T-helper 1 cell (primary cell): ENCODE data around the gene MED7.
A peak's percentile ranks its signal among the peaks of the same experiment; 100 is the strongest.
"Not testable (repeated sequence)": the region's sequence is repeated elsewhere in the genome, so short reads cannot be mapped to it uniquely, and the experiment has no call there.

Source experiments
- DNase-seq, 5 donors: peaks; one replicate each; pipeline ENCODE4 v3.0.0-alpha.2; 2012 to 2020
- total RNA-seq, 4 donors: gene quantifications; one replicate each; lab custom pipeline; 2026; lab: John Stamatoyannopoulos, UW

MED7 gene
- total RNA-seq, result 12.3 to 20.0 (median 12.8) reads per million in 4 donors

DNA sequence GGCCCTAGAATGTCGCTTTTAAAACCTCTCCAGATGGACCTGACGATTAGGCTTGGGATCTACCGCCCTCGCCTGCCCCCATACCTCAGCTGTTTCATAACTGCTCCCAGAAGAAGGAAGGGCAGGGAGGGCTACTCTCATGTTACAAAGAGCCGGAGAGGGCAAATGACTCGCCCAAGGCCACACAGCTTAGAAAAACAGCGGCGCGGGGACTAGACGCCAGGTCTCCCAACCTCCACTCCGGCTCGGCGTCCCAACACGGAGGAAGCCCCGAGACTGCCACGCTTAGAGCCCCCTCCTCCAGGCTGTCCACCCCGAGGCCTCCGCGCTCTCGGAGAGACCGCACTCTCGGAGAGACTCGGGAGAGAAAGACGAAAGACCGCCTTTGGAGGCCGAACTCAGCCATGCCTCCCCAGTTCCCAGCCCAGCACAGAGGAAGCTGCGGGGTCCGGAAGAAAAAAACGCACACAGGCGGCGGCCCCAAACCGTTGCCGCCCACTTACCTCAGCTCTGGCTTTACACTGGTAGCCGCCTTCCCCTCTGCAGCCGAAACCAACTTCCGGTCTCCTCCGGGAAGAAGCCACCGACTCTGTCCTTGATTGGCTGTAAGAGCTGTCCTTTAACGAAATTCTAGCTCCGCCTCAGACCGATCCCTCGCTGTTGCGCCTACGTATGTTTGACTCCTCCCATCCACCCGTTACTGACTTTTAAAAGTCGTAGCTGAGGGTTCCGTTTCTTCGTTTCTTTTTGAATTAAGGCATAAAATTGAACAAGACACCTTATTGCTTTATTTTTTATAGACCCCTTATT lies at the start of gene MED7:
Gene MED7, minus strand, starts transcription at position 549 of the 810 bp plus-strand sequence. CDS start 3,434 bp downstream, outside the sequence.
- DNase-seq, result peak; percentile 86 to 99 (median 93)

DNA sequence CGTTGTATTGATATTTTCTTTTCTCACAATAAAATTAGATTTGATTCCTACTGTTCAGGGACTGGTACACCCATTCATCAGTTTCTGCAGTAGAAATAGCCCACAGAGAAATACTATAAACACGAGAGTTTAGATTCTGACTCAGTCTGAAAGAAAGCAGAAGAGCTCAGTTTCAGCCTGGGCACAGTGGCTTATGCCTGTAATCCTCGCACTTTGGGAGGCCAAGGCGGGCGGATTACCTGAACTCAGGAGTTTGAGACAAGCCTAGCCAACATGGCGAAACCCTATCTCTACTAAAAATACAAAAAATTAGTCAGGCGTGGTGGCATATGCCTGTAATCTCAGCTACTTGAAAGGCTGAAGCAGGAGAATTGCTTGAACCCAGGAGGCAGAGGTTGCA lies 46.6 kb upstream of the MED7 start:
- DNase-seq, result peak in 1 of 5 donors; percentile 61

GRCh38 chr5:157188270-157188669 lies 45.6 kb upstream of the MED7 start:
- no peak for DNase-seq

DNA sequence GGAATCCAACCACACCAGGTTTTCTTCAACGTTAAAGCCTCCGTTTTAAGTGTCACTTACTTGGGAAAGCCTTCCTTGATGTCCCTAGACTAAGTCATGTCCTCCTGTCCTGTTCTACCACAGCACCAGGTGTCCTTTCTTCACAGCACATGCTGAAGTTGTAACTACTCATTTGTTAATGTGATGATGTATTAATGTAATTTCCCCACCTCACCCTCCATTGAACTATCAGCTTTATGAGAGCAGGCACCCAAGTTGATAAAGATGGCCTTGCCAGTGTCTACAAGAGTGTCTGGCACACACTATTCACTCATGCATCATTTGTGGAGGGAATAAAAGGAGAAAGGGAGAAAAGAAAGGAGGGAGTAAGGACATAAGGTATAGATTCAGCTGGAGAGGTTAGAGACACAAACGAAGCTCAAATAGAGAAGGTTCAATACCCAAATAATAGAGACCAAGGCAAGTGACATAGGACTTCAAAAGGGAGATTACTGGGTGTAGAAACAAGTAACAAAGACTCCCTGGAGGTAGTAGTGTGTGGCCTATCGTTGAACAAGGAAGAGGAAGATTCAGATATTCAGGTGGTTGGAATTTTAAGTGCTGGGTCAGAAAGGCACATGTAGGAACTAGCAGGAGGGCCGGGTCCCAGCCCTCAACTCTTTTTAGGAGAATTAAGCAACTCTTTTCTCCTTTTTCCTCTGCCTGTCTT lies 44.5 kb upstream of the MED7 start:
- no peak for DNase-seq

DNA sequence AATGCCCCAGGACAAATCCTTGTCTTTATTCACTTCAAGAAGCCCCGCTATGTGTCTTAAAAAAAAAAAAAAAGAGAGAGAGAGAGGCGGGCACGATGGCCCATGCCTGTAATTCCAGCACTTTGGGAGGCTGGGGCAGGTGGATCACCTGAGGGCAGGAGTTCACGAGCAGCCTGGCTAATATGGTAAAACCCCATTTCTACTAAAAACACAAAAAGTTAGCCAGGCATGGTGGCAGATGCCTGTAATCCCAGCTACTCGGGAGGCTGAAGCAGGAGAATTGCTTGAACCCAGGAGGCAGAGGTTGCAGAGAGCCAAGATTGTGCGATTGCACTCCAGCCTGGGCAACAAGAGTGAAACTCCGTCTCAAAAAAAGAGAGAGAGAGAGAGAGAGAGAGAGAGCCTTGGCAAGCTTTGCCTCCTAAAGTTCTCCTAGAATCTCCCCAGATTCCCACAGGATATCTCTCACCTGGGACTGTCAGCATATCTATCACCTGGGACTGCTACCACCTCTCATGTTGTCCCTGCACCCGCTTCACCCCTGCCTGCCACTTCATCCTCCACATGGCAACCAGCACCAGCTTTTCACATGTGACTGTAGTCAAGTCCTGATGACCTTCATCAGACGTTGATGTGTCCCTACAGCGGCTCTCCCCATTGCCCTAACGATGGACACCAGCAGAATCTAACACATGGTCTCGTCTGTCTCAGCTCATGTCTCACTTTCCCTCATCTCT lies 43.8 kb upstream of the MED7 start:
- no peak for DNase-seq

DNA sequence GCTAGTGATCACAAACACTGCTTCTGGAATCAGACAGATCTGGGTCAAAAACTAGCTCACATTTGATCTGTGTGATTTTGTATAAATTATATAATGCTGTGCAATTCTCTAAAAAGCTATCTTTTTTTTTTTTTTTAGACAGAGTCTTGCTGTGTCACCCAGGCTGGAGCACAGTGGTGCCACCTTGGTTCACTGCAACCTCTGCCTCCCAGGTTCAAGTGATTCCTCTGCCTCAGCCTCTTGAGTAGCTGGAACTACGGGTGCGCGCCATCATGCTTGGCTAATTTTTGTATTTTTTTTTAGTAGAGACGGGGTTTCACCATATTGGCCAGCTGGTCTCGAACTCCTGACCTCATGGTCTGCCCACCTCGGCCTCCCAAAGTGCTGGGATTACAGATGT lies 42.5 kb upstream of the MED7 start:
- not testable (repeated sequence) for DNase-seq

GRCh38 chr5:157184117-157184670 lies 41.5 kb upstream of the MED7 start:
- no peak for DNase-seq

DNA sequence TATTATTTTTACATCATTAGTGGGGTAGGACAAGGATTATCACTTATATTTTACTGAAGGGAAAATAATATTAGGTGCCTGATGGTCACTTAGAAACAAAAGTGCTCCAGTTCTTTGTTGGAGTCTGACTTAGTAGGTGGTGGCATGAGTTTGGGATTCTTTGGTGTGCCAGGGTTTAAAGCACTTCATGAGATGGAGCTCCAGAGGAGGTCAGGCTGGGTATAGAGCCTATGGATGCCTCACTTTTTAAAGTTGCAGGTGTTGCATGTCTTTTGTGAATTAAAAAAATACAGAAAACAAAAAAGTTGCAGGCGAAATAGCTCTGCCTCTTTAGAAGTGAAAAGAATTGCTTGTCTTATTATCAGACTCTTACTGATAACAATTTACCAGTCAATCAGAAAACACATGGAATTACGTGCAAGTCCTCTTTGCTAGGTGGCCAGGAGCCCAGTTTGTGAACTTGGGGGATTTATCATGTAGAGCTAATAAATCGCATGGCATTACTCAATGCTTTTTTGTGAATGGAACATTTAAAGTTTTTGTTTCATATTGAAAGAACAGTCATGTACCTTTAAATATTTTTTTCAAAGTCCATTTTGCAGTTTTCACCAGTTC lies 39.6 kb upstream of the MED7 start:
- no peak for DNase-seq

DNA sequence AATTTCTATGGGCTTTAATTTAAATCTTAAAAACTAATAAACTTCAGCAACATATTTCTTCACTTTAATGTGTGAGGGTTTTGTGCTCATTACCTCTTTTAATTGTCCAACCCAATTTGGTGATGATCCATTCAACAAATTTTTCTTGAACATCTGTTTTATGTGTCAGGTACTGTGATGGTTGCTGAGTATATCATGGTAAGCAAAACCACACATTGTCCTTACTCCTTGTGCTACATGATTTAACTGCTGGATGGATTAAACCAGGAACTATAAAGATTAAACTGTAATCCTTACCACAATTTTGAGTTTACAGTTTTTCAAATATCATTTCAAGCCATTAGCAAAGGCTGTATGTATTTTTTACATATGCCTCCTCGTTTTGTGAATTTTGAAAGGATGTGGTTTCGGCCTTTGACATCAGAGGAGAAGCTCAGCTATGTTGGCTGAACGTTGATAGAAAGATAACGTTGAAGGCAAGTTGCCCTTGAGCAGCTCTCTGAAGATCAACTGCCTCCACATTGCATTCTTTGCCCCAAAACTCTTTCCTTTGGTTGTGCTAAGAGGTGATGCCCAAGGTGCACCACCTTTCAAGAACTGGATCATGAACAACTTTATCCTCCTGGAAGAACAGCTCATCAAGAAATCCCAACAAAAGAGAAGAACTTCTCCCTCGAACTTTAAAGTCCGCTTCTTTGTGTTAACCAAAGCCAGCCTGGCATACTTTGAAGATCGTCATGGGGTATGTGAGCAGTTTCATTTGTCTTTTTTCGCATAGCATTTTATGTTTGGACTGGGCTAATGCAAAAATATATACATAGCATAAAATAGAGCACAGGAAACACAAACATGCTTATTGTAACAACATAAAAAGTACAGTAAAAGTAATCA lies 38.0 kb upstream of the MED7 start, which contains the start of gene ITK:
Gene ITK, plus strand, starts transcription at position 467 of the 891 bp plus-strand sequence. Its CDS starts 138 bp downstream, at position 605.
- peak in 3 of 5 donors; percentile 28 to 91 (median 37) for DNase-seq

DNA sequence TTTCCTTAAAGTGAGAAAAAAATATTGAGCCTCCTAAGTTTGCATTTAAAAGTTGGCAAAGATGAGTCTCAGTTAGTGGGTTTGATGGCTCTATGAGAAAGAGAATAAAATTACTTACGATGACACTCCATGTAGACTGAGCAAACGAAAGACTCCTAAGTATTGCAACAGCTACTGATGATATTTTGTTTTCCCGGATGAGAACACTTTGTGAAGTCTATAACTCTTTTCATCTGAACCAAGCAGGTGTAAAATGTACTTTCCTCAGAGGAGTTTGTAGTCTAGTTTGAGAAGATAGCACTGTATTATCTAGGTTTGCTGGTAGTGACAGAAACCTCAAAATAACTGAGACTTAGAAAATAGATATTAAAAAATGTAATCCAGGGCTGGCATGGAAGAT lies 36.3 kb upstream of the MED7 start:
- DNase-seq, result peak in 1 of 5 donors; percentile 77

DNA sequence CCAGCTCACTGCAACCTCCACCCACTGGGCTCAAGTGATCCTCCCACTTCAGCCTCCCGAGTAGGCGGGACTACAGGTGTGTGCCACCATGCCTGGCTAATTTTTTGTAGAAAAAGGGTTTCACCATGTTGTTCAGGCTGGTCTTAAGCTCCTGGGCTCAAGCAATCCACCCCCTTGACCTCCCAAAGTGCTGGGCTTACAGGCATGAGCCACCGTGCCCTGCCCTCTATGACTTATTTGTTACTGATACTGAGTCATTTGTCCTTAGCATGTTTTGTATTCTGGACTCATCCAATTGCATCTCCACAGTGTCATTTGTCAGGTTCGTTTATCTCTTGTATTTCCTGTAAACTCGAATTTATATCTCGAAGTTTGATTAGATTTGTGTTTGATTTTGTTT lies 35.3 kb upstream of the MED7 start:
- DNase-seq, result peak in 1 of 5 donors; percentile 63

DNA sequence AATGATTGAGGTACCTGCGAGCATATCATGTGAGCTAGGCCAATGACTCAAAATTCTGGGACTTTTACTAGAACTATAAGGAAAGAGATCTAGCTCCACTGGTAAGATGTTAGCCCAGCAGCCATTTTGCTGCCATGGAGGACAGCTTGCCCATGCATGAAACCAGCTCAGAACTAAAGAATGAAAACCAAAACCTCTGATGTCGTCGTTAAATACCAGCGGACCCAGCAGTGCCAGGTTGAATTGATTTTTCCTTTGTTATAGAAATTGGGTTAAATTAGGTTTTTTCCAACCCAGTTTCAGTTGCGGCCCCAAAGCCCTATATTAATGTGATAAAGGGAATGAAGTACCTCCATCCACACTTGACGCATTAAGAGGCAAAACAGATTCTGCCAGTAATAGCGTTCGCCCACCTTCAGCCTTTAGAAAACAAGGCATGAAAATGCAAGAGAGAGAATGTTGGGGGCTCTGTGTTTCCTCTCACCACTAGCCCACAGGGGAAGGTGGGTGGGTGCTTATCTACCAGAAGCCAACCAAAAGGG lies 32.5 kb upstream of the MED7 start:
- DNase-seq, result no peak

- DNase-seq, result peak; percentile 50 to 92 (median 64)
Observed at GRCh38 chr5:157172403-157172802, 29.7 kb upstream of the MED7 start.

DNA sequence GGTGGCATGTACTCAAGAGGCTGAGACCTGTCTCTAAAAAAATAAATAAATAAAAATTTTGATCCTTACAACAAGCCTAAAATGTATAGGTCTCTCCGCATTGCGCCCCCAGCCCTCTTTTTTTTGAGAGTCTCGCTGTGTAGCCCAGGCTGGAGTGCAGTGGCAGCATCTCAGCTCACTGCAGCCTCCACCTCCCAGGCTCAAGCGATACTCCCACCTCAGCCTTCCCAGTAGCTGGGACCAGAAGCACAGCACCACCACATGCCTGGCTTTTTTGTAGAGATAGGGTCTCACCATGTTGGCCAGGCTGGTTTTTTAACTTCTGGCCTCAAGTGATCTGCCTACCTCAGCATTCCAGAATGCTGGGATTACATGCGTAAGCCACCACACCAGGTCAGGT lies 25.6 kb upstream of the MED7 start:
- DNase-seq, result no peak

GRCh38 chr5:157167214-157167621 lies 24.6 kb upstream of the MED7 start:
- peak in 1 of 5 donors; percentile 60 for DNase-seq

- DNase-seq, result no peak
Observed at GRCh38 chr5:157166214-157167213, 23.8 kb upstream of the MED7 start, which contains the start of gene GARIN3. Gene GARIN3 (minus strand): TSS chr5:157166264. CDS start chr5:157166168, 96 bp downstream.

DNA sequence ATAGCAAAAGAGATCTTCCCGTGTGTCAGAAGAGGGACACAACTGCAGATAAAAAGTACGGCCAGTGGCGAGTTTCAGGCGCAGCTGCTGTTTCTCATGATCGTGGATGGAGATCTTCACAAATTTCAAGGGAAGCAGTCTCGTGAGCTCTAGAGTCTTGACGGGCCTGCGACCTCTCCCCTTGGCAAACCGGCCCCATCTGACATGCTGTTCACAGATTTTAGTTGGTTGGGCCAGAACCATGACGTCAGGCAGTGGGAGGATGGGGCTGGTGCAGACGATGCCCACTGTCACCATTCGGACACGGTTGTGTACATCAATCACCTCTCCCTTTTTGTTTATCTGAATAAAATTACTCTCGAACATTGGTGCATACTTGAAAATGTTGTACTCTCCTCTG lies 23.0 kb upstream of the MED7 start:
- no peak for DNase-seq

GRCh38 chr5:157165261-157165660 lies 22.6 kb upstream of the MED7 start:
- no peak for DNase-seq

DNA sequence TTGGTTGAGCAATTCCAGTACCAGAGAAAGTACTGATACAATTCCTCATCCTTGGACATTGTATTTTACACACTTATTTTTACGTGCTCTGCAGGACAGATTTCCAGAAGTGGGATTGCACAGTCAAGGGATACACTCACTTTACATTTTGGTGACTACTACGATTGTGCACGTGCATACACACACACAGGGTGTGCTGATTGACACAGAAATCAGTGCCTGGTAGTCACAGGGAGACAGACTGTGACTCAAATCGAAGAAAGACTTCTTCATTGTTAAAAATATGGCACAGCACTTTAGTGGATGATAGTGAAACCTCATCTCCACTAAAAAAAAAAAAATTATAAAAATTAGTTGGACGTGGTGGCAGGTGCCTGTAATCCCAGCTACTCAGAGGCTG lies 21.9 kb upstream of the MED7 start:
- DNase-seq, result no peak
